HepG2 (cell line): Measurements from ENCODE around the gene CKM. TPM values are rescaled to one million over a fixed set of nuclear protein-coding genes. Genes with fewer than 3 reads are reported as not detected.

Source experiments
- ATAC-seq: fragments of 200-7000 bp; cut with Tn5 transposase; 3 replicates; pipeline ENCODE4 v1.9.1; 2020; ENCODE audit warnings: mild to moderate bottlenecking, moderate library complexity
- BruUV-seq: library from RNA; stranded (reverse); fragments of 400-500 nt; replicated peaks from 2 replicates; lab custom pipeline; 2021; lab: Mats Ljungman, UMichigan
- CTCF ChIA-PET: fragments of 300-600 bp; formaldehyde crosslinking; extraction: SDS; loops from one replicate; lab custom pipeline; 2021; ENCODE audit warnings: low total read pairs, inconsistent platforms, low intra/inter-chr PET ratio; lab: Yijun Ruan, JAX
- POLR2A ChIA-PET: fragments of 350-600 bp; sonication (Branson Sonifier 250); formaldehyde crosslinking; loops from one replicate; lab custom pipeline; 2020; ENCODE audit warnings: antibody characterized with exemption, inconsistent platforms; lab: Yijun Ruan, JAX
- DNase-seq: peaks from one replicate; pipeline ENCODE4 v3.0.0-alpha.2; 2015; ENCODE audit warnings: low spot score
- FAIRE-seq: peaks from 3 replicates; lab custom pipeline; 2011; peaks lifted over from hg19 to GRCh38; lab: Jason Lieb, UNC
- H2AFZ ChIP-seq: one replicate; pipeline ENCODE4 v1.6.1; 2011; ENCODE audit warnings: low read length, inconsistent platforms
- H3K27ac ChIP-seq: fragments of 300-600 bp; 3 replicates; pipeline ENCODE4 v1.8.0; 2011; ENCODE audit warnings: mixed run types, mild to moderate bottlenecking, mixed read lengths, low read length, inconsistent platforms; ENCODE audit not compliant: insufficient read depth; ENCODE audit errors: extremely low read length
- H3K27me3 ChIP-seq, 2 experiments: fragments of 200-600 bp in 1 of 2; 2 replicates in 1 of 2; 3 replicates in 1 of 2; pipeline versions ENCODE4 v1.6.0 to v1.8.0; 2011; ENCODE audit warnings: low read length in 2 of 2, mild to moderate bottlenecking in 2 of 2, moderate library complexity in 2 of 2, inconsistent platforms in 1 of 2; ENCODE audit not compliant: insufficient read depth in 2 of 2, control insufficient read depth in 1 of 2
- H3K36me3 ChIP-seq, 2 experiments: fragments of 200-600 bp in 1 of 2; replicated peaks in 1 of 2; 2 replicates in 1 of 2; 3 replicates in 1 of 2; pipeline versions ENCODE4 v1.5.1 to v1.8.0; 2011; ENCODE audit warnings: low read length in 2 of 2, inconsistent platforms in 1 of 2; ENCODE audit not compliant: insufficient read depth in 2 of 2, control insufficient read depth in 1 of 2
- H3K4me1 ChIP-seq: 2 replicates; pipeline ENCODE4 v1.5.1; 2012; ENCODE audit warnings: low read length, inconsistent platforms; ENCODE audit not compliant: insufficient read depth
- H3K4me2 ChIP-seq: 2 replicates; pipeline ENCODE4 v1.6.0; 2011; ENCODE audit warnings: low read depth, low read length, inconsistent platforms
- H3K4me3 ChIP-seq, 3 experiments: fragments of 200-600 bp in 1 of 3; sonication (generic), shearing (Covaris generic) in 1 of 3; replicated peaks in 1 of 3; 2 replicates each; pipeline ENCODE4 v1.5.1; 2011 to 2016; ENCODE audit warnings: low read length in 3 of 3, inconsistent platforms in 2 of 3, low read depth in 2 of 3, mild to moderate bottlenecking in 2 of 3, control low read depth in 1 of 3, mixed read lengths in 1 of 3; ENCODE audit not compliant: insufficient read depth in 1 of 3
- H3K79me2 ChIP-seq: one replicate; pipeline ENCODE4 v1.6.1; 2011; ENCODE audit warnings: low read length, inconsistent platforms; ENCODE audit not compliant: insufficient read depth
- H3K9ac ChIP-seq: 2 replicates; pipeline ENCODE4 v1.6.0; 2011; ENCODE audit warnings: mild to moderate bottlenecking, low read depth, low read length, inconsistent platforms; ENCODE audit not compliant: insufficient read depth
- H3K9me3 ChIP-seq: 2 replicates; pipeline ENCODE4 v1.5.1; 2012; ENCODE audit warnings: mild to moderate bottlenecking, low read length
- H4K20me1 ChIP-seq: 2 replicates; pipeline ENCODE4 v1.6.0; 2011; ENCODE audit warnings: inconsistent platforms, mild to moderate bottlenecking, low read length, moderate library complexity; ENCODE audit not compliant: insufficient read depth
- EZH2 ChIP-seq: conservative IDR thresholded peaks from 2 replicates; pipeline ENCODE4 v1.6.1; 2012; ENCODE audit warnings: mild to moderate bottlenecking, low read depth, low read length, moderate library complexity
- HOXA7 ChIP-seq: sonication (generic); formaldehyde crosslinking; IDR thresholded peaks from 2 replicates; pipeline ENCODE4 v1.8.1; 2022; ENCODE audit warnings: mild to moderate bottlenecking, missing genetic modification reagents, moderate library complexity
- JUND ChIP-seq: sonication (generic); formaldehyde crosslinking; IDR thresholded peaks from 2 replicates; pipeline ENCODE4 v1.8.0; 2022; ENCODE audit warnings: mild to moderate bottlenecking, missing genetic modification reagents
- SP140L ChIP-seq: sonication (generic); formaldehyde crosslinking; IDR thresholded peaks from 2 replicates; pipeline ENCODE4 v1.4.0; 2020; ENCODE audit warnings: missing genetic modification reagents, borderline replicate concordance
- SP4 ChIP-seq: sonication (generic); formaldehyde crosslinking; IDR thresholded peaks from 2 replicates; pipeline ENCODE4 v1.8.1; 2023; ENCODE audit warnings: mild to moderate bottlenecking, missing genetic modification reagents
- ZFP36L2 ChIP-seq: sonication (generic); formaldehyde crosslinking; IDR thresholded peaks from 2 replicates; pipeline ENCODE4 v1.4.0; 2020; ENCODE audit warnings: missing genetic modification reagents
- ZNF260 ChIP-seq: sonication (generic); formaldehyde crosslinking; IDR thresholded peaks from 2 replicates; pipeline ENCODE4 v1.4.0; 2020; ENCODE audit warnings: missing genetic modification reagents, low read depth, mild to moderate bottlenecking, borderline replicate concordance
- WGBS: methylation state at CpG from one replicate; pipeline ENCODE4 v1.1.6; 2017; ENCODE audit warnings: low lambda C conversion rate; 5-methylcytosine and 5-hydroxymethylcytosine counted together
- in situ Hi-C: cut with HindIII; loops from 2 replicates; pipeline ENCODE4 v1.10.0; 2017; ENCODE audit warnings: low pct_unique_long_range_greater_than_20kb; ENCODE audit not compliant: extremely low pct_ligation_motif_present
- intact Hi-C: fragments of 100-400 bp; cut with micrococcal nuclease; formaldehyde crosslinking; loops from one replicate; pipeline ENCODE4 v1.10.0; 2022; ENCODE audit not compliant: unreplicated experiment
- polyA plus RNA-seq, 8 experiments: library from polyadenylated mRNA; depleted of rRNA in 3 of 8; stranded (reverse) in 7 of 8; unstranded in 1 of 8; fragments of >200 nt; fragmentation: Illumina TruSeq in 4 of 8; extraction: Trizol in 4 of 8; gene quantifications; 2 replicates each; pipeline versions ENCODE4 v1.2.1 to v1.2.3, GENCODE V29; 2011 to 2016; ENCODE audit warnings: low read depth in 4 of 8, missing spikeins in 1 of 8, mixed read lengths in 1 of 8; ENCODE audit not compliant: insufficient read depth in 1 of 8
- total RNA-seq, 5 experiments: library from RNA; depleted of rRNA; stranded (reverse); fragments of >200 nt; fragmentation: Illumina TruSeq; extraction: Trizol; gene quantifications; 2 replicates each; pipeline ENCODE4 v1.2.3, GENCODE V29; 2016; ENCODE audit warnings: low read depth in 1 of 5
- TF ChIP-seq, protein P1 (sequence below): sonication (generic); formaldehyde crosslinking; IDR thresholded peaks from 2 replicates; pipeline ENCODE4 v1.8.1; 2023; ENCODE audit warnings: mild to moderate bottlenecking, inconsistent platforms, moderate library complexity, missing genetic modification reagents, borderline replicate concordance
- TF ChIP-seq, protein P2 (sequence below): sonication (generic); formaldehyde crosslinking; IDR thresholded peaks from 2 replicates; pipeline ENCODE4 v1.9.0; 2021; ENCODE audit warnings: mild to moderate bottlenecking, missing genetic modification reagents
- TF ChIP-seq, protein P3 (sequence below): IDR thresholded peaks from 2 replicates; pipeline ENCODE4 v1.6.1; 2012; ENCODE audit warnings: low read length, improper control_type of control experiment

The CKM gene
- total and polyA plus RNA-seq, 2 of the 13 experiments (the other 11 are each of a cell fraction or from before 2014, with no cell fraction given): 0.54 to 0.80 TPM

DNA sequence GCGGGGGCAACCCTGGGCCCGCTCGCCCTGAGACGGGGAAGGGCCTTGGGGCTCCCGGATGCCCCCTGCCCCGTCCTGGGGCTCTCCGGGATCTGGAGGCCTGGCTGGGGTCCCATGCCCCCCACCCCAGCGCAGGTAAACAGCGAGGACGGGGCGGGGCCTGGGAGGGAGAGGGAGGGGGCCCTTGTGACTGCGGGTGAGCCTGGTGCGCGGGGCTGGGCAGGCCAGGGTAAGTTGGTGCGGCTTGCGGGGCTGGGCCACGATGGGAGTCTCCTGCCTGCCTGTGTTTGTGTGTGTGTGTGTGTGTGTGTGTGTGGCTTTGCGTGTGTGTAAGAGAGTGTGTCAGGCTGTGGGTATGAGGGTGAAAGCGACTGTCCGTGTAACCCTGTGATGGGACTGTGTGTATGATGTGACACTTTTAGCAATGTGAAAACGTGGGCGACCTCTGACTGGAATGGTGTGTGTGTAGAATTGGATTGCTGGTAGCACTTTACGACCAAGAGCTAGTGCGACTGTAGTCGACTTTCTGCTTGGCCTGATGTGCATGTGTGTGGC lies 18.3 kb upstream of the CKM start:
- no peaks in the 10 kb centered on the region for H3K9me3 ChIP-seq
- peaks cover 22% of the 10 kb centered on the region for H3K4me1 ChIP-seq
- 0 out of 2 replicates have a peak overlapping the region, but pooled peaks have one; percentile 39 for H3K9ac ChIP-seq
- no peak overlapping the region for H2AFZ ChIP-seq
- DNase-seq (no peak), FAIRE-seq (no peak), ATAC-seq (no peak)
- CTCF ChIA-PET: no interaction called here
- H3K4me2 ChIP-seq: peak overlapping the region; percentile 58
- no peaks in the 10 kb centered on the region for H3K79me2 ChIP-seq
- POLR2A ChIA-PET: no interaction called here
- intact Hi-C loops: no loop called here
- in situ Hi-C loops: loop anchor here (5.0 to 10.0 kb wide), 2 partner anchors 89 to 136 kb away; partner anchors contain the start of gene MARK4
- no peaks in the 10 kb centered on the region for H4K20me1 ChIP-seq
- H3K36me3 ChIP-seq: no peaks in the 10 kb centered on the region
- BruUV-seq: no TSS peak
- no peak overlapping the region for H3K27ac ChIP-seq
- 22% methylated on average over 18 of the region's 25 CpGs for WGBS
- H3K4me3 ChIP-seq: peak overlapping the region; percentile 42 to 66 (median 49); a peak in 5 of 6 replicates
- peaks cover 9 to 50% of the 10 kb centered on the region in 2 experiments for H3K27me3 ChIP-seq
- TF ChIP-seq, protein P1, sequence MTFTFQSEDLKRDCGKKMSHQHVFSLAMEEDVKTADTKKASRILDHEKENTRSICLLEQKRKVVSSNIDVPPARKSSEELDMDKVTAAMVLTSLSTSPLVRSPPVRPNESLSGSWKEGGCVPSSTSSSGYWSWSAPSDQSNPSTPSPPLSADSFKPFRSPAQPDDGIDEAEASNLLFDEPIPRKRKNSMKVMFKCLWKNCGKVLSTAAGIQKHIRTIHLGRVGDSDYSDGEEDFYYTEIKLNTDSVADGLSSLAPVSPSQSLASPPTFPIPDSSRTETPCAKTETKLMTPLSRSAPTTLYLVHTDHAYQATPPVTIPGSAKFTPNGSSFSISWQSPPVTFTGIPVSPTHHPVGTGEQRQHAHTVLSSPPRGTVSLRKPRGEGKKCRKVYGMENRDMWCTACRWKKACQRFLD (CRISPR knock-in tag): no peak
- TF ChIP-seq, protein P2, sequence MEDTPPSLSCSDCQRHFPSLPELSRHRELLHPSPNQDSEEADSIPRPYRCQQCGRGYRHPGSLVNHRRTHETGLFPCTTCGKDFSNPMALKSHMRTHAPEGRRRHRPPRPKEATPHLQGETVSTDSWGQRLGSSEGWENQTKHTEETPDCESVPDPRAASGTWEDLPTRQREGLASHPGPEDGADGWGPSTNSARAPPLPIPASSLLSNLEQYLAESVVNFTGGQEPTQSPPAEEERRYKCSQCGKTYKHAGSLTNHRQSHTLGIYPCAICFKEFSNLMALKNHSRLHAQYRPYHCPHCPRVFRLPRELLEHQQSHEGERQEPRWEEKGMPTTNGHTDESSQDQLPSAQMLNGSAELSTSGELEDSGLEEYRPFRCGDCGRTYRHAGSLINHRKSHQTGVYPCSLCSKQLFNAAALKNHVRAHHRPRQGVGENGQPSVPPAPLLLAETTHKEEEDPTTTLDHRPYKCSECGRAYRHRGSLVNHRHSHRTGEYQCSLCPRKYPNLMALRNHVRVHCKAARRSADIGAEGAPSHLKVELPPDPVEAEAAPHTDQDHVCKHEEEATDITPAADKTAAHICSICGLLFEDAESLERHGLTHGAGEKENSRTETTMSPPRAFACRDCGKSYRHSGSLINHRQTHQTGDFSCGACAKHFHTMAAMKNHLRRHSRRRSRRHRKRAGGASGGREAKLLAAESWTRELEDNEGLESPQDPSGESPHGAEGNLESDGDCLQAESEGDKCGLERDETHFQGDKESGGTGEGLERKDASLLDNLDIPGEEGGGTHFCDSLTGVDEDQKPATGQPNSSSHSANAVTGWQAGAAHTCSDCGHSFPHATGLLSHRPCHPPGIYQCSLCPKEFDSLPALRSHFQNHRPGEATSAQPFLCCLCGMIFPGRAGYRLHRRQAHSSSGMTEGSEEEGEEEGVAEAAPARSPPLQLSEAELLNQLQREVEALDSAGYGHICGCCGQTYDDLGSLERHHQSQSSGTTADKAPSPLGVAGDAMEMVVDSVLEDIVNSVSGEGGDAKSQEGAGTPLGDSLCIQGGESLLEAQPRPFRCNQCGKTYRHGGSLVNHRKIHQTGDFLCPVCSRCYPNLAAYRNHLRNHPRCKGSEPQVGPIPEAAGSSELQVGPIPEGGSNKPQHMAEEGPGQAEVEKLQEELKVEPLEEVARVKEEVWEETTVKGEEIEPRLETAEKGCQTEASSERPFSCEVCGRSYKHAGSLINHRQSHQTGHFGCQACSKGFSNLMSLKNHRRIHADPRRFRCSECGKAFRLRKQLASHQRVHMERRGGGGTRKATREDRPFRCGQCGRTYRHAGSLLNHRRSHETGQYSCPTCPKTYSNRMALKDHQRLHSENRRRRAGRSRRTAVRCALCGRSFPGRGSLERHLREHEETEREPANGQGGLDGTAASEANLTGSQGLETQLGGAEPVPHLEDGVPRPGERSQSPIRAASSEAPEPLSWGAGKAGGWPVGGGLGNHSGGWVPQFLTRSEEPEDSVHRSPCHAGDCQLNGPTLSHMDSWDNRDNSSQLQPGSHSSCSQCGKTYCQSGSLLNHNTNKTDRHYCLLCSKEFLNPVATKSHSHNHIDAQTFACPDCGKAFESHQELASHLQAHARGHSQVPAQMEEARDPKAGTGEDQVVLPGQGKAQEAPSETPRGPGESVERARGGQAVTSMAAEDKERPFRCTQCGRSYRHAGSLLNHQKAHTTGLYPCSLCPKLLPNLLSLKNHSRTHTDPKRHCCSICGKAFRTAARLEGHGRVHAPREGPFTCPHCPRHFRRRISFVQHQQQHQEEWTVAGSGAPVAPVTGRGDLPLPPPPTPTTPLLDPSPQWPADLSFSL: peak; percentile 78
- TF ChIP-seq ZFP36L2 (CRISPR knock-in tag): no peak
- TF ChIP-seq SP4 (CRISPR knock-in tag): 0 out of 2 replicates have a peak, but pooled peaks have one; percentile 8
- no peak for TF ChIP-seq SP140L (CRISPR knock-in tag)
- TF ChIP-seq, protein P3, sequence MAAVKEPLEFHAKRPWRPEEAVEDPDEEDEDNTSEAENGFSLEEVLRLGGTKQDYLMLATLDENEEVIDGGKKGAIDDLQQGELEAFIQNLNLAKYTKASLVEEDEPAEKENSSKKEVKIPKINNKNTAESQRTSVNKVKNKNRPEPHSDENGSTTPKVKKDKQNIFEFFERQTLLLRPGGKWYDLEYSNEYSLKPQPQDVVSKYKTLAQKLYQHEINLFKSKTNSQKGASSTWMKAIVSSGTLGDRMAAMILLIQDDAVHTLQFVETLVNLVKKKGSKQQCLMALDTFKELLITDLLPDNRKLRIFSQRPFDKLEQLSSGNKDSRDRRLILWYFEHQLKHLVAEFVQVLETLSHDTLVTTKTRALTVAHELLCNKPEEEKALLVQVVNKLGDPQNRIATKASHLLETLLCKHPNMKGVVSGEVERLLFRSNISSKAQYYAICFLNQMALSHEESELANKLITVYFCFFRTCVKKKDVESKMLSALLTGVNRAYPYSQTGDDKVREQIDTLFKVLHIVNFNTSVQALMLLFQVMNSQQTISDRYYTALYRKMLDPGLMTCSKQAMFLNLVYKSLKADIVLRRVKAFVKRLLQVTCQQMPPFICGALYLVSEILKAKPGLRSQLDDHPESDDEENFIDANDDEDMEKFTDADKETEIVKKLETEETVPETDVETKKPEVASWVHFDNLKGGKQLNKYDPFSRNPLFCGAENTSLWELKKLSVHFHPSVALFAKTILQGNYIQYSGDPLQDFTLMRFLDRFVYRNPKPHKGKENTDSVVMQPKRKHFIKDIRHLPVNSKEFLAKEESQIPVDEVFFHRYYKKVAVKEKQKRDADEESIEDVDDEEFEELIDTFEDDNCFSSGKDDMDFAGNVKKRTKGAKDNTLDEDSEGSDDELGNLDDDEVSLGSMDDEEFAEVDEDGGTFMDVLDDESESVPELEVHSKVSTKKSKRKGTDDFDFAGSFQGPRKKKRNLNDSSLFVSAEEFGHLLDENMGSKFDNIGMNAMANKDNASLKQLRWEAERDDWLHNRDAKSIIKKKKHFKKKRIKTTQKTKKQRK: no peak
- TF ChIP-seq ZNF260 (CRISPR knock-in tag): no peak
- TF ChIP-seq HOXA7 (CRISPR knock-in tag): no peak
- no peak for TF ChIP-seq JUND (CRISPR knock-in tag)
- TF ChIP-seq EZH2: 0 out of 2 replicates have a peak, but pooled peaks have one; percentile 27
